HepG2 (cell line): Measurements from ENCODE around the gene RCOR3. TPM values are rescaled to one million over a fixed set of nuclear protein-coding genes. Genes with fewer than 3 reads are reported as not detected.

Experiments used
- FOXO1 ChIP-seq: sonication (generic); formaldehyde crosslinking; IDR thresholded peaks from 2 replicates; pipeline ENCODE4 v1.4.0; 2020; ENCODE audit warnings: missing genetic modification reagents
- KDM3A ChIP-seq: IDR thresholded peaks from 2 replicates; pipeline ENCODE4 v1.6.1; 2018; ENCODE audit warnings: low read depth, missing compliant biosample characterization
- SIX1 ChIP-seq: sonication (generic); formaldehyde crosslinking; IDR thresholded peaks from 2 replicates; pipeline ENCODE4 v1.4.0; 2020; ENCODE audit warnings: missing genetic modification reagents, borderline replicate concordance
- SIX4 ChIP-seq: sonication (generic); formaldehyde crosslinking; IDR thresholded peaks from 2 replicates; pipeline ENCODE4 v1.4.0; 2020; ENCODE audit warnings: missing genetic modification reagents
- SOX6 ChIP-seq, 2 experiments: fragments of 450-650 bp in 1 of 2; sonication (generic) in 1 of 2; formaldehyde crosslinking in 1 of 2; IDR thresholded peaks; 2 replicates each; pipeline versions ENCODE4 v1.4.0 to v1.6.1; 2017 to 2020; ENCODE audit warnings: antibody characterized with exemption in 1 of 2, mild to moderate bottlenecking in 1 of 2, missing genetic modification reagents in 1 of 2
- SP1 ChIP-seq, 2 experiments: fragments of 450-650 bp in 1 of 2; sonication (generic) in 1 of 2; formaldehyde crosslinking in 1 of 2; IDR thresholded peaks; 2 replicates each; pipeline versions ENCODE4 v1.4.0 to v1.6.1; 2016 to 2020; ENCODE audit warnings: missing genetic modification reagents in 1 of 2
- TIGD3 ChIP-seq: sonication (generic); formaldehyde crosslinking; IDR thresholded peaks from 2 replicates; pipeline ENCODE4 v1.5.1; 2020; ENCODE audit warnings: mild to moderate bottlenecking, missing genetic modification reagents, borderline replicate concordance
- ZEB1 ChIP-seq: IDR thresholded peaks from 2 replicates; pipeline ENCODE4 v1.6.1; 2012; ENCODE audit warnings: mild to moderate bottlenecking, low read depth, inconsistent platforms; ENCODE audit not compliant: insufficient replicate concordance
- ZNF10 ChIP-seq: sonication (generic); formaldehyde crosslinking; IDR thresholded peaks from 2 replicates; pipeline ENCODE4 v1.4.0; 2020; ENCODE audit warnings: mild to moderate bottlenecking, low read depth, missing genetic modification reagents, borderline replicate concordance
- polyA plus RNA-seq, 8 experiments: library from polyadenylated mRNA; depleted of rRNA in 3 of 8; stranded (reverse) in 7 of 8; unstranded in 1 of 8; fragments of >200 nt; fragmentation: Illumina TruSeq in 4 of 8; extraction: Trizol in 4 of 8; gene quantifications; 2 replicates each; pipeline versions ENCODE4 v1.2.1 to v1.2.3, GENCODE V29; 2011 to 2016; ENCODE audit warnings: low read depth in 4 of 8, missing spikeins in 1 of 8, mixed read lengths in 1 of 8; ENCODE audit not compliant: insufficient read depth in 1 of 8
- total RNA-seq, 5 experiments: library from RNA; depleted of rRNA; stranded (reverse); fragments of >200 nt; fragmentation: Illumina TruSeq; extraction: Trizol; gene quantifications; 2 replicates each; pipeline ENCODE4 v1.2.3, GENCODE V29; 2016; ENCODE audit warnings: low read depth in 1 of 5
- TF ChIP-seq, protein P1 (sequence below): sonication (generic); formaldehyde crosslinking; IDR thresholded peaks from 2 replicates; pipeline ENCODE4 v1.4.0; 2020; ENCODE audit warnings: missing genetic modification reagents
- TF ChIP-seq, protein P2 (sequence below): sonication (generic); formaldehyde crosslinking; IDR thresholded peaks from 2 replicates; pipeline ENCODE4 v1.9.0; 2021; ENCODE audit warnings: missing genetic modification reagents, borderline replicate concordance
- TF ChIP-seq, protein P3 (sequence below), 2 experiments: sonication (generic) in 1 of 2; formaldehyde crosslinking in 1 of 2; IDR thresholded peaks; 2 replicates each; pipeline versions ENCODE4 v1.4.0 to v1.6.1; 2016 to 2020; ENCODE audit warnings: borderline replicate concordance in 1 of 2, low read depth in 1 of 2, mild to moderate bottlenecking in 1 of 2, missing genetic modification reagents in 1 of 2

The RCOR3 gene
- total and polyA plus RNA-seq, 2 of the 13 experiments (the other 11 are each of a cell fraction or from before 2014, with no cell fraction given), result 16.8 to 31.6 TPM

- TF ChIP-seq SP1 (IDR thresholded peaks at IDR 0.05), result no peak
- TF ChIP-seq SP1 (CRISPR knock-in tag; IDR thresholded peaks at IDR 0.05), result peak; percentile 55; the same call in 1 of the 2 replicates
- TF ChIP-seq ZEB1, result no peak
- TF ChIP-seq SOX6 (IDR thresholded peaks at IDR 0.05), result no peak
- peak; percentile 75 for TF ChIP-seq SOX6 (CRISPR knock-in tag; IDR thresholded peaks at IDR 0.05)
- TF ChIP-seq, protein P1, sequence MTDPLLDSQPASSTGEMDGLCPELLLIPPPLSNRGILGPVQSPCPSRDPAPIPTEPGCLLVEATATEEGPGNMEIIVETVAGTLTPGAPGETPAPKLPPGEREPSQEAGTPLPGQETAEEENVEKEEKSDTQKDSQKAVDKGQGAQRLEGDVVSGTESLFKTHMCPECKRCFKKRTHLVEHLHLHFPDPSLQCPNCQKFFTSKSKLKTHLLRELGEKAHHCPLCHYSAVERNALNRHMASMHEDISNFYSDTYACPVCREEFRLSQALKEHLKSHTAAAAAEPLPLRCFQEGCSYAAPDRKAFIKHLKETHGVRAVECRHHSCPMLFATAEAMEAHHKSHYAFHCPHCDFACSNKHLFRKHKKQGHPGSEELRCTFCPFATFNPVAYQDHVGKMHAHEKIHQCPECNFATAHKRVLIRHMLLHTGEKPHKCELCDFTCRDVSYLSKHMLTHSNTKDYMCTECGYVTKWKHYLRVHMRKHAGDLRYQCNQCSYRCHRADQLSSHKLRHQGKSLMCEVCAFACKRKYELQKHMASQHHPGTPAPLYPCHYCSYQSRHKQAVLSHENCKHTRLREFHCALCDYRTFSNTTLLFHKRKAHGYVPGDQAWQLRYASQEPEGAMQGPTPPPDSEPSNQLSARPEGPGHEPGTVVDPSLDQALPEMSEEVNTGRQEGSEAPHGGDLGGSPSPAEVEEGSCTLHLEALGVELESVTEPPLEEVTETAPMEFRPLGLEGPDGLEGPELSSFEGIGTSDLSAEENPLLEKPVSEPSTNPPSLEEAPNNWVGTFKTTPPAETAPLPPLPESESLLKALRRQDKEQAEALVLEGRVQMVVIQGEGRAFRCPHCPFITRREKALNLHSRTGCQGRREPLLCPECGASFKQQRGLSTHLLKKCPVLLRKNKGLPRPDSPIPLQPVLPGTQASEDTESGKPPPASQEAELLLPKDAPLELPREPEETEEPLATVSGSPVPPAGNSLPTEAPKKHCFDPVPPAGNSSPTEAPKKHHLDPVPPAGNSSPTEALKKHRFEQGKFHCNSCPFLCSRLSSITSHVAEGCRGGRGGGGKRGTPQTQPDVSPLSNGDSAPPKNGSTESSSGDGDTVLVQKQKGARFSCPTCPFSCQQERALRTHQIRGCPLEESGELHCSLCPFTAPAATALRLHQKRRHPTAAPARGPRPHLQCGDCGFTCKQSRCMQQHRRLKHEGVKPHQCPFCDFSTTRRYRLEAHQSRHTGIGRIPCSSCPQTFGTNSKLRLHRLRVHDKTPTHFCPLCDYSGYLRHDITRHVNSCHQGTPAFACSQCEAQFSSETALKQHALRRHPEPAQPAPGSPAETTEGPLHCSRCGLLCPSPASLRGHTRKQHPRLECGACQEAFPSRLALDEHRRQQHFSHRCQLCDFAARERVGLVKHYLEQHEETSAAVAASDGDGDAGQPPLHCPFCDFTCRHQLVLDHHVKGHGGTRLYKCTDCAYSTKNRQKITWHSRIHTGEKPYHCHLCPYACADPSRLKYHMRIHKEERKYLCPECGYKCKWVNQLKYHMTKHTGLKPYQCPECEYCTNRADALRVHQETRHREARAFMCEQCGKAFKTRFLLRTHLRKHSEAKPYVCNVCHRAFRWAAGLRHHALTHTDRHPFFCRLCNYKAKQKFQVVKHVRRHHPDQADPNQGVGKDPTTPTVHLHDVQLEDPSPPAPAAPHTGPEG (CRISPR knock-in tag), result no peak; the same call in 1 of the 2 replicates
- TF ChIP-seq SIX1 (CRISPR knock-in tag), result no peak
- TF ChIP-seq FOXO1 (CRISPR knock-in tag), result peak; percentile 67; the same call in 1 of the 2 replicates
- TF ChIP-seq ZNF10 (CRISPR knock-in tag), result no peak
- no peak for TF ChIP-seq TIGD3 (CRISPR knock-in tag)
- peak; percentile 39; the same call in 1 of the 2 replicates for TF ChIP-seq SIX4 (CRISPR knock-in tag)
- TF ChIP-seq, protein P2, sequence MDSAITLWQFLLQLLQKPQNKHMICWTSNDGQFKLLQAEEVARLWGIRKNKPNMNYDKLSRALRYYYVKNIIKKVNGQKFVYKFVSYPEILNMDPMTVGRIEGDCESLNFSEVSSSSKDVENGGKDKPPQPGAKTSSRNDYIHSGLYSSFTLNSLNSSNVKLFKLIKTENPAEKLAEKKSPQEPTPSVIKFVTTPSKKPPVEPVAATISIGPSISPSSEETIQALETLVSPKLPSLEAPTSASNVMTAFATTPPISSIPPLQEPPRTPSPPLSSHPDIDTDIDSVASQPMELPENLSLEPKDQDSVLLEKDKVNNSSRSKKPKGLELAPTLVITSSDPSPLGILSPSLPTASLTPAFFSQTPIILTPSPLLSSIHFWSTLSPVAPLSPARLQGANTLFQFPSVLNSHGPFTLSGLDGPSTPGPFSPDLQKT (CRISPR knock-in tag), result no peak
- peak; percentile 88 for TF ChIP-seq KDM3A (CRISPR knock-in tag)
- TF ChIP-seq, protein P3, sequence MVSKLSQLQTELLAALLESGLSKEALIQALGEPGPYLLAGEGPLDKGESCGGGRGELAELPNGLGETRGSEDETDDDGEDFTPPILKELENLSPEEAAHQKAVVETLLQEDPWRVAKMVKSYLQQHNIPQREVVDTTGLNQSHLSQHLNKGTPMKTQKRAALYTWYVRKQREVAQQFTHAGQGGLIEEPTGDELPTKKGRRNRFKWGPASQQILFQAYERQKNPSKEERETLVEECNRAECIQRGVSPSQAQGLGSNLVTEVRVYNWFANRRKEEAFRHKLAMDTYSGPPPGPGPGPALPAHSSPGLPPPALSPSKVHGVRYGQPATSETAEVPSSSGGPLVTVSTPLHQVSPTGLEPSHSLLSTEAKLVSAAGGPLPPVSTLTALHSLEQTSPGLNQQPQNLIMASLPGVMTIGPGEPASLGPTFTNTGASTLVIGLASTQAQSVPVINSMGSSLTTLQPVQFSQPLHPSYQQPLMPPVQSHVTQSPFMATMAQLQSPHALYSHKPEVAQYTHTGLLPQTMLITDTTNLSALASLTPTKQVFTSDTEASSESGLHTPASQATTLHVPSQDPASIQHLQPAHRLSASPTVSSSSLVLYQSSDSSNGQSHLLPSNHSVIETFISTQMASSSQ (IDR thresholded peaks at IDR 0.05; ENCODE audit: low read depth), result no peak
- TF ChIP-seq, protein P3 (CRISPR knock-in tag; IDR thresholded peaks at IDR 0.05; ENCODE audit: borderline replicate concordance), result peak; percentile 59
Measured at GRCh38 chr1:211258756-211259637, at the start of gene RCOR3 (continued).
